ENCODE results near the gene IL2RG. TPM values are rescaled to one million over a fixed set of nuclear protein-coding genes. Genes with fewer than 3 reads are reported as not detected.

The IL2RG gene
- total and polyA plus RNA-seq, 9 donors: 0.45 to 24.0 (median 1.5) TPM

DNA sequence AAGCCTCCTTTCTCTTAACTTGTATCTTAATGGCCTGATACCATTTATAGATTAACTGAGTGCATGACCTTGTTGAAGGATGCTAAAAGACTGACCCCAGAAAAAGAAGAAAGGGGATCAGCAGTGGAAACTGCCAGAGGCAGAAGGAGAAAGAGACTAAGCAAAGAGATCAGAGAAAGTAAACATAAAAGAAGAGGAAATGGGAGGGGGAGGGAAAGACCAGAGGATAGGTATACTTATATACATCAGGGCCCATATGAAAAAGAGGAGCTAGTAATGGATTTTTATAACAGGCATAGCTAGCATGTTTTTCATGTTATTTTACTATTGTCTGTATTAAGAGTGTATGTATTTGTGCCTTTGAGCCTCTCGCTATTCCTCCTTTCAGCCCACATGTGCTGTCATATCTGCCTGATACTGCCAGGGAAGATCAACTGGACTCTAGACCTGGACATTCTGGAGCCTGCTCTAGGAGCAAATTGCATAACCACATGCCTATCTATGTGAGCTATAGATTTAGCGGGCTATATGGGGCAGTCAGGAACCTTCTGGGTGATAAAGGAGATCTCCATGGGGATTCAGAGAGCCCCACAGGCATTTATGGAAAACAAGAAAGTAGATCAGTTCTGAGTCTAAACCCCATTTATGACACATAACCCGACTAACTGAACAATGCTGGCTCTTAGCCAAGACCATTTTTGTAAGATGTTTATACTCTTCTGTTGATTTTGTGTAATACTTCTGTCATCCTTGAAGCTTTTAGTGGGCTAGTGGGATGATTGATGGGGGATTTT, 29.9 kb downstream of the IL2RG start:
- Histone ChIP-seq H3K27ac (no peak overlapping the region), H3K4me1 (ENCODE audit: insufficient read depth) (no peaks in the 10 kb centered on the region), H3K27me3 (no peaks in the 10 kb centered on the region), H3K4me3 (no peak overlapping the region), H3K36me3 (no peaks in the 10 kb centered on the region), H3K9me3 (no peaks in the 10 kb centered on the region)
- intact Hi-C loops (cut with DNase I): no loop called here
- TF ChIP-seq POLR2A (IDR thresholded peaks at IDR 0.05) (no peak), EP300 (IDR thresholded peaks at IDR 0.05) (no peak)
- TF ChIP-seq, protein P1, sequence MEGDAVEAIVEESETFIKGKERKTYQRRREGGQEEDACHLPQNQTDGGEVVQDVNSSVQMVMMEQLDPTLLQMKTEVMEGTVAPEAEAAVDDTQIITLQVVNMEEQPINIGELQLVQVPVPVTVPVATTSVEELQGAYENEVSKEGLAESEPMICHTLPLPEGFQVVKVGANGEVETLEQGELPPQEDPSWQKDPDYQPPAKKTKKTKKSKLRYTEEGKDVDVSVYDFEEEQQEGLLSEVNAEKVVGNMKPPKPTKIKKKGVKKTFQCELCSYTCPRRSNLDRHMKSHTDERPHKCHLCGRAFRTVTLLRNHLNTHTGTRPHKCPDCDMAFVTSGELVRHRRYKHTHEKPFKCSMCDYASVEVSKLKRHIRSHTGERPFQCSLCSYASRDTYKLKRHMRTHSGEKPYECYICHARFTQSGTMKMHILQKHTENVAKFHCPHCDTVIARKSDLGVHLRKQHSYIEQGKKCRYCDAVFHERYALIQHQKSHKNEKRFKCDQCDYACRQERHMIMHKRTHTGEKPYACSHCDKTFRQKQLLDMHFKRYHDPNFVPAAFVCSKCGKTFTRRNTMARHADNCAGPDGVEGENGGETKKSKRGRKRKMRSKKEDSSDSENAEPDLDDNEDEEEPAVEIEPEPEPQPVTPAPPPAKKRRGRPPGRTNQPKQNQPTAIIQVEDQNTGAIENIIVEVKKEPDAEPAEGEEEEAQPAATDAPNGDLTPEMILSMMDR (IDR thresholded peaks at IDR 0.05): no peak
- WGBS, 3 donors: 53 to 54% (median 54%) methylated on average over 3 of the region's 3 CpGs
- no peak for DNase-seq

DNA sequence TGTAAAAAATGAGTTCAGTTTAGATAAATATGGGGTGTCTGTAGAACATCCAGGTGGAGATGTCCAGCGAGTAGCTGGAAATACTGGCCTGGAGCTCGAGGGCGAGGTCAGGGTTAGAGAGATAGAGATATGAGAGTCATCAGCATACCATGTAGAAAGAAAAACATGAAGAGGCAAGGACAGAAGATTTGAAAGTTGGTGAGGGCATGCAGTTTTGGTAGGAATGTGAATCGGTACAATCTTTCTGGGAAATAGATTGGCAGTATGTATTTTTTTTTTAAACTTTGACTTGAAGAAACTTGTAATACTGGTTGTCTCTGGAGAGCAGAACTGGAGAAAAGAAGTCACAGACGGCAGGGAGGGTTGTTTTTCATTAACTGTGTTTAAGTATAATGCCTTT, 40.8 kb downstream of the IL2RG start:
- H3K27ac ChIP-seq: no peak overlapping the region
- no peaks in the 10 kb centered on the region for H3K9me3 ChIP-seq
- no peaks in the 10 kb centered on the region for H3K27me3 ChIP-seq
- H3K36me3 ChIP-seq: no peaks in the 10 kb centered on the region
- DNase-seq: no peak
- H3K4me1 ChIP-seq (ENCODE audit: insufficient read depth): no peaks in the 10 kb centered on the region
- H3K4me3 ChIP-seq: no peak overlapping the region
- intact Hi-C loops (cut with DNase I): no loop called here
- TF ChIP-seq POLR2A (IDR thresholded peaks at IDR 0.05) (no peak), EP300 (IDR thresholded peaks at IDR 0.05) (no peak)
- TF ChIP-seq, protein P1 (IDR thresholded peaks at IDR 0.05): no peak
- 42 to 54% (median 46%) methylated on average over 5 of the region's 5 CpGs for WGBS, 3 donors

DNA sequence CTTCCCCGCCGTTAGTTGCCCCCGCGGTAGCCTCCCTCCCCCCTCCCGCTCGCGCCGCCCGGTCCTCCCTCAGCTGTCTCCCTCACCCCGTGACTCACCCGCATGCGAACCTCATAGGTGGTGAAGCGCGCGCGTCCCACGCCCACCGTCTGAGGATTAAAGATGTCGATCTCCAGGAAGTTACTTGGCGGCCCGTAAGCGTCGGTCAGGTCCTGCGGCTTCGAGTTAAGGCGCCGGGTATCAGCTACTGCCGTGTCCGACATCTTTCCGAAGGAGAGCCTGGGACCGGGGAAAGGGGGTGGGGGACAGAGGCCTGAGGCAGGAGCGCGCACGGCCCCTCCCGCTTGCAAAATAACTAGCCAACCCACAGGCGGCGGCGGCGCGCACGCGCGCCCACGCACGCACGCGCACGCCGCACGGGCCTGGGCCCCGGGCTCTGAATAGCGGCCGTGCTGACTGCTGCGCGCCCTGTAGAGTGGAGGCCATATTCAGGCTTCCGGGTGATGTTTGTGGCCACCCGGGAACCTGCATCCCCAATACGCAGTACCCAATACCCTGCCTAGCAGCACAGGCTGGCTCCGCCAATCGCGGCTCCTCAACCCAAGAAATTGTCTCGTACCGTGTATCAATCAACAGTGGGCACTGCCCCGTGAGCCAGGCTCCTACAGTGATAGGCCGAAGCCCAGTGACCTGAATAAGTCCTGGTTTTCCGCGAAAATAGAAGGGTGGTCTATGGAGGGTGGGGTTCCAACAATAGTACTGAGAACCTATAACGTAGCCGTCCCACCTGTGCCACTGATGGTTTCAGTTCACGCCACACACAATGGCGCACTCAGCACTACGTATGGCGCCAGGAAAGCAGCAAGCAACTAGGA, 43.1 kb downstream of the IL2RG start, which contains the start of gene SNX12:
TSS of gene SNX12 (minus strand) at position 291 of the 875 bp plus-strand sequence. CDS start at position 263, 28 bp downstream.
- WGBS, 3 donors: 25 to 39% (median 31%) methylated on average over 68 to 73 of the region's 73 CpGs
- intact Hi-C loops (cut with DNase I): no loop called here
- H3K9me3 ChIP-seq: no peaks in the 10 kb centered on the region
- DNase-seq: peak; percentile 86 to 92 (median 89)
- H3K4me3 ChIP-seq: peak within 1 kb of the TSS; percentile 48
- no peaks in the 10 kb centered on the region for H3K27me3 ChIP-seq
- no peaks in the 10 kb centered on the region for H3K4me1 ChIP-seq (ENCODE audit: insufficient read depth)
- no peaks in the 10 kb centered on the region for H3K36me3 ChIP-seq
- TF ChIP-seq, protein P1 (IDR thresholded peaks at IDR 0.05): peak in 2 of 3 donors; percentile 39 to 88
- TF ChIP-seq POLR2A (IDR thresholded peaks at IDR 0.05): peak; percentile 54
- TF ChIP-seq EP300 (IDR thresholded peaks at IDR 0.05): no peak
- H3K27ac ChIP-seq: peak within 1 kb of the TSS; percentile 33 to 57

DNA sequence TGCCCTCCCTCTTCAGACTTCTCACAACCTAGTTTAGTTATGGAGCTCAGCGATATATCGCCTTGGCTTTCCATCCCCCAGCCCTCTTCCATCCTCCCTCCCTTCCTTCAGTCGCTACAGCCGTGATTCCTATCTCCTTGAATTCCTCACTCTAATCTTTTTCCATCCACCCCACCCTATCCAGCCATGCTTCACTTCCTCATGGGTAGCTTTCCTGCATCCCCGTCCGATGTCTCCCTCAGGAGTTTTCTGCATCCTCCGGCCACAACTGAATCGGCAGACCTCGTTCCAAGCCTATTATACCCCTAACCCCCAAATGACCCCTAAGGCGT, 43.7 kb downstream of the IL2RG start:
- Histone ChIP-seq H3K9me3 (no peaks in the 10 kb centered on the region), H3K36me3 (no peaks in the 10 kb centered on the region), H3K27me3 (no peaks in the 10 kb centered on the region), H3K4me1 (ENCODE audit: insufficient read depth) (no peaks in the 10 kb centered on the region), H3K4me3 (peak overlapping the region; percentile 48), H3K27ac (peak overlapping the region; percentile 33 to 57)
- WGBS, 3 donors: 30 to 34% (median 30%) methylated on average over 10 of the region's 10 CpGs
- no peak for DNase-seq
- TF ChIP-seq POLR2A (IDR thresholded peaks at IDR 0.05): no peak
- TF ChIP-seq, protein P1 (IDR thresholded peaks at IDR 0.05): no peak
- no peak for TF ChIP-seq EP300 (IDR thresholded peaks at IDR 0.05)
- intact Hi-C loops (cut with DNase I): no loop called here

Measured in ovary (tissue), 9 donors.